Measurements from ENCODE around the gene RLN3. TPM values are rescaled to one million over a fixed set of nuclear protein-coding genes. Genes with fewer than 3 reads are reported as not detected.
A peak's percentile ranks its signal among the peaks of the same experiment; 100 is the strongest.

The RLN3 gene
- polyA plus RNA-seq, 1 of the 3 experiments (the other 2 are of a cell fraction) = not detected

DNA sequence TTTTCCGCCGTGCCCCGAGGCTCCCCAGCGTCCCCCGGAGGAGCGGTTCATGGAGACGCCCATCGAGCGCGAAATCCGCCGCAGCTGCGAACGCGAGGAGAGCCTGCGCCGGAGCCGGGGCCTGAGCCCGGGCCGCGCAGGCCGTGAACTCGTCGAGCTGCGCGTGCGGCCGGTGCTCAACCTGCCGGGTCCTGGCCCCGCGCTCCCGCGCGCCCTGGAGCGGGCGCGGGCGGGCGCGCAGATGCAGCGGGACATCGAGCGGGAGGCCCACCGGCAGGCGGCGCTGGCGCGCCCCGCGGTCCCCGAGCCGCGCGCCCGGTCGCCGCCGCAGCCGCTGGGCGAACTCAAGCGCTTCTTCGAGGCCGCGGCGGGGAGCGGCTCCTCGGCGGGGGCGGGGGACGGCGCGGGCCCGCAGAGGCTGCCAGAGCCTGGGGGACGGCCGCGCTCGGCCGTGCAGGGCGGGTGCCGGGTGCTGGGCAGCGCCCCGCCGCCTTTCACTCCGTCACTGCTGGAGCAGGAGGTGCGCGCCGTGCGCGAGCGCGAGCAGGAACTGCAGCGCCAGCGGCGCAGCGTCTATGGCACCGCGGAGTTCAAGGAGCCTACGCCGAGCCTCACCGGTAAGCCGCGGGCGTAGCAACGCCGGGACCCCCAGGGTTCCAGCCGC lies 45.4 kb downstream of the RLN3 start (continued):
- TF ChIP-seq, protein P1, sequence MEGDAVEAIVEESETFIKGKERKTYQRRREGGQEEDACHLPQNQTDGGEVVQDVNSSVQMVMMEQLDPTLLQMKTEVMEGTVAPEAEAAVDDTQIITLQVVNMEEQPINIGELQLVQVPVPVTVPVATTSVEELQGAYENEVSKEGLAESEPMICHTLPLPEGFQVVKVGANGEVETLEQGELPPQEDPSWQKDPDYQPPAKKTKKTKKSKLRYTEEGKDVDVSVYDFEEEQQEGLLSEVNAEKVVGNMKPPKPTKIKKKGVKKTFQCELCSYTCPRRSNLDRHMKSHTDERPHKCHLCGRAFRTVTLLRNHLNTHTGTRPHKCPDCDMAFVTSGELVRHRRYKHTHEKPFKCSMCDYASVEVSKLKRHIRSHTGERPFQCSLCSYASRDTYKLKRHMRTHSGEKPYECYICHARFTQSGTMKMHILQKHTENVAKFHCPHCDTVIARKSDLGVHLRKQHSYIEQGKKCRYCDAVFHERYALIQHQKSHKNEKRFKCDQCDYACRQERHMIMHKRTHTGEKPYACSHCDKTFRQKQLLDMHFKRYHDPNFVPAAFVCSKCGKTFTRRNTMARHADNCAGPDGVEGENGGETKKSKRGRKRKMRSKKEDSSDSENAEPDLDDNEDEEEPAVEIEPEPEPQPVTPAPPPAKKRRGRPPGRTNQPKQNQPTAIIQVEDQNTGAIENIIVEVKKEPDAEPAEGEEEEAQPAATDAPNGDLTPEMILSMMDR (IDR thresholded peaks at IDR 0.05) = peak; percentile 38
- TF ChIP-seq POLR2AphosphoS5 (IDR thresholded peaks at IDR 0.05; ENCODE audit: low read depth, low read length) = no peak
- TF ChIP-seq SMC3 (IDR thresholded peaks at IDR 0.05; ENCODE audit: low read depth, low read length) = peak; percentile 32; the same call in 1 of the 2 replicates
- TF ChIP-seq GABPA (IDR thresholded peaks at IDR 0.05; ENCODE audit: low read depth) = no peak
- TF ChIP-seq NRF1 (IDR thresholded peaks at IDR 0.05; ENCODE audit: low read depth, low read length) = peak; percentile 63

DNA sequence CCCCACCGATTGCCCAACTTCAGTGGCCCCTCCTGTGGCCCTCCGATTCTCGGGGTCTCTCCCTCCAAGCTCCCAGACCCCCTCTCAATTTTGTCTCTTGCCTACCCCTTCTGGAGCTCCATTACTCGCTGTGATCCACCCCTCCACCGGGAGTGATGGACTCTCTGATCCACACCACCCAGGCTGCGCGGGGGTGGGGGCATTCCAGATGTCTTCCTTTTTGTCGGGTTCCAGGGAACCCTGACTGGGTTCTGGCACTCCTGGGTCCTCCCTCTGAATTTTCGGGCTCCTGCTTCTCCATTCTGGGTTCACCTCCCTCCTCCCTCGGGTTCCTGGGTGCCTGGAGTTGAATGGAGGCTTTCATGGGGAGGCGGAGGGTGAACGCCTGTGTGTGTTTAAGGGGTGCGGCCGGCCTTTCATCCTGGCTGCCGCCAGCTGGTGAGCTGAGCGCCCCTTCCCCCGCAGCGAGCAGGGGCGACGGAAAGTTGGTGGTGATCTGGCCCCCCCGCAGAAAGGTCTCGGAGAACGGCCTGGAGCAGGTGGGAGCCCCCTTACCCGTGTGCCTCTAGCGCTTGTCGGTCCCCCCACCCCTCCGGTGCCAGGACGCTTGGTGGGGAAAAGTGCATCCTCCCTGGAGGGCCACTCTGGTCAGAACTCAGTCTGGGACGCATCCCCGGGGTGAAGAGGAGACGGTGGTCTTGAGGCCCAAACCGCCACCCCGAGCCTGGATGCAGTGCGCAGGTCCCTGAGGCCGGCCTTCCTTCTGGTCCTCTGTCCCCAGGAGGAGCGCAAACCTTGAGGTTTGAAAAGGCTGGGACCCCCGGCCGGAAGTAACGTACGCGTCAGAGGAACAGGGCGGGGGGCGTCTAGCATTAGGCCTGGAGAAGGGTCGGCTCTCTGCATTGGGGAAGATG lies 46.2 kb downstream of the RLN3 start:
- 10% methylated on average over 20 of the region's 44 CpGs for WGBS (ENCODE audit: low lambda C conversion rate)
- TF ChIP-seq, protein P1 (IDR thresholded peaks at IDR 0.05) = peak; percentile 15; the same call in 1 of the 2 replicates
- TF ChIP-seq FOXJ3 (CRISPR knock-in tag; IDR thresholded peaks at IDR 0.05) = no peak
- Histone ChIP-seq H3K4me2 (peak overlapping the region; percentile 93), H2AFZ (ENCODE audit: low read depth) (peak overlapping the region; percentile 99), H3K36me3 (replicated peaks in 1 of 2; ENCODE audit: control insufficient read depth in 1 of 2, insufficient read depth in 2 of 2, low read length in 1 of 2) (no peaks in the 10 kb centered on the region), H3K4me1 (ENCODE audit: control insufficient read depth in 1 of 2, insufficient read depth in 2 of 2, low read depth in 1 of 2, low read length in 1 of 2) (peaks cover 0 to 14% of the 10 kb centered on the region in 2 experiments; a peak in 1 of 4 replicates), H3K27me3 (ENCODE audit: insufficient read depth) (no peaks in the 10 kb centered on the region), H3K4me3 (ENCODE audit: low read depth in 2 of 2, low read length in 1 of 2) (peak overlapping the region; percentile 60 to 85), H3K79me2 (ENCODE audit: insufficient read depth) (no peaks in the 10 kb centered on the region), H3K9me3 (no peaks in the 10 kb centered on the region), H3K9me2 (no peaks in the 10 kb centered on the region), H4K20me1 (ENCODE audit: insufficient read depth) (no peaks in the 10 kb centered on the region), H3F3A (replicated peaks; ENCODE audit: insufficient read depth) (no peaks in the 10 kb centered on the region), H3K9ac (peak overlapping the region; percentile 70), H3K27ac (ENCODE audit: low read depth in 2 of 2, low read length in 1 of 2) (peak overlapping the region; percentile 24 to 50; a peak in 3 of 4 replicates)
- peak; percentile 67 for DNase-seq
- POLR2A ChIA-PET = interaction anchor here (0.7 to 1.6 kb wide), 5 partner anchors 15 to 921 kb away, joined by 3 to 6 read pairs (median 4); partner anchors contain the start of gene IL27RA
- CTCF ChIA-PET = interaction anchor here (0.7 to 6.7 kb wide), 28 partner anchors 8 to 289 kb away, joined by 3 to 146 read pairs (median 4); partner anchors contain the start of genes C19orf67, DCAF15, NANOS3 and PALM3

DNA sequence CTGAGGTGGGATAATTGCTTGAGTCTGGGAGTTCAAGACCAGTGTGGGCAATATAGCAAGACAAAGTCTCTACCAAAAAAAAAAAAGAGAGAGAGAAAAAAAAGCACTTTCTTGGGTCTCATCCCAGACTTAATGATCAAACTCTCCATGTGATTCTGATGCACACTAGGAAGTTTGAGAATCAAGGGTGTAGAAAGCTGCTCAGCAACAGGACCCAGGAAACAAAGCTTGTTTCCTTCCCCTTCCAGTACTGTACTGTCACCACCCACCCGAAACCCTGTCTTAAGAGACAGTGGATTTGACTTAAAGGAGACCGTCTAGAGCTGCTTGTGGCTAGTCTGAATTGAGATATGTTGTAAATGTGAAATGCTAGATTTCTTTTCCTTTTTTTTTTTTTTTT lies 50.5 kb downstream of the RLN3 start:
- 91% methylated on average over 2 of the region's 2 CpGs for WGBS (ENCODE audit: low lambda C conversion rate)
- Histone ChIP-seq H3K9me2 (no peaks in the 10 kb centered on the region), H3K27ac (ENCODE audit: low read depth in 2 of 2, low read length in 1 of 2) (no peak overlapping the region), H3K4me3 (ENCODE audit: low read depth in 2 of 2, low read length in 1 of 2) (no peak overlapping the region), H3F3A (replicated peaks; ENCODE audit: insufficient read depth) (no peaks in the 10 kb centered on the region), H3K79me2 (ENCODE audit: insufficient read depth) (peaks cover 19% of the 10 kb centered on the region; the same call in 1 of the 2 replicates), H3K27me3 (ENCODE audit: insufficient read depth) (no peaks in the 10 kb centered on the region), H3K36me3 (replicated peaks in 1 of 2; ENCODE audit: control insufficient read depth in 1 of 2, insufficient read depth in 2 of 2, low read length in 1 of 2) (no peaks in the 10 kb centered on the region), H4K20me1 (ENCODE audit: insufficient read depth) (no peaks in the 10 kb centered on the region), H3K9me3 (no peaks in the 10 kb centered on the region), H3K4me2 (no peak overlapping the region), H3K4me1 (ENCODE audit: control insufficient read depth in 1 of 2, insufficient read depth in 2 of 2, low read depth in 1 of 2, low read length in 1 of 2) (peaks cover 3 to 17% of the 10 kb centered on the region in 2 experiments; a peak in 2 of 4 replicates), H3K9ac (no peak overlapping the region), H2AFZ (ENCODE audit: low read depth) (no peak overlapping the region)
- POLR2A ChIA-PET = no interaction called here
- CTCF ChIA-PET = interaction anchor here (0.7 to 0.9 kb wide), 4 partner anchors 21 to 493 kb away, joined by 3 read pairs; partner anchors contain the start of gene NDUFB7
- no peak for DNase-seq
- TF ChIP-seq EZH2phosphoT487 (IDR thresholded peaks at IDR 0.05; ENCODE audit: borderline replicate concordance, low read depth) (no peak), SMC3 (IDR thresholded peaks at IDR 0.05; ENCODE audit: low read depth, low read length) (no peak), GATA2 (CRISPR knock-in tag; IDR thresholded peaks at IDR 0.05) (no peak), RXRA (IDR thresholded peaks at IDR 0.05; ENCODE audit: borderline replicate concordance, low read depth) (no peak), POLR2AphosphoS5 (IDR thresholded peaks at IDR 0.05; ENCODE audit: low read depth, low read length) (no peak), NFIC (IDR thresholded peaks at IDR 0.05; ENCODE audit: borderline replicate concordance) (no peak)
- TF ChIP-seq, protein P2, sequence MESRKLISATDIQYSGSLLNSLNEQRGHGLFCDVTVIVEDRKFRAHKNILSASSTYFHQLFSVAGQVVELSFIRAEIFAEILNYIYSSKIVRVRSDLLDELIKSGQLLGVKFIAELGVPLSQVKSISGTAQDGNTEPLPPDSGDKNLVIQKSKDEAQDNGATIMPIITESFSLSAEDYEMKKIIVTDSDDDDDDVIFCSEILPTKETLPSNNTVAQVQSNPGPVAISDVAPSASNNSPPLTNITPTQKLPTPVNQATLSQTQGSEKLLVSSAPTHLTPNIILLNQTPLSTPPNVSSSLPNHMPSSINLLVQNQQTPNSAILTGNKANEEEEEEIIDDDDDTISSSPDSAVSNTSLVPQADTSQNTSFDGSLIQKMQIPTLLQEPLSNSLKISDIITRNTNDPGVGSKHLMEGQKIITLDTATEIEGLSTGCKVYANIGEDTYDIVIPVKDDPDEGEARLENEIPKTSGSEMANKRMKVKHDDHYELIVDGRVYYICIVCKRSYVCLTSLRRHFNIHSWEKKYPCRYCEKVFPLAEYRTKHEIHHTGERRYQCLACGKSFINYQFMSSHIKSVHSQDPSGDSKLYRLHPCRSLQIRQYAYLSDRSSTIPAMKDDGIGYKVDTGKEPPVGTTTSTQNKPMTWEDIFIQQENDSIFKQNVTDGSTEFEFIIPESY (IDR thresholded peaks at IDR 0.05; ENCODE audit: borderline replicate concordance, low read depth) = no peak
